Spleen (tissue), 11 donors: Measurements from ENCODE around the gene LRP1B. TPM values are rescaled to one million over a fixed set of nuclear protein-coding genes. Genes with fewer than 3 reads are reported as not detected.

Experiments
- DNase-seq: peaks from one replicate; pipeline ENCODE4 v3.0.0-alpha.2; 2020
- H3K27ac ChIP-seq, 8 donors: fragments of 200-600 bp; sonication (generic) in 7 of 8; 1 replicate in 4 of 8; 2 replicates in 4 of 8; pipeline versions ENCODE4 v1.5.0 to v1.8.0; 2016 to 2021; ENCODE audit warnings: inconsistent platforms in 4 of 8, mild to moderate bottlenecking in 4 of 8, moderate library complexity in 1 of 8
- H3K27me3 ChIP-seq, 7 donors: fragments of 200-600 bp; sonication (generic) in 6 of 7; replicated peaks in 1 of 7; 1 replicate in 4 of 7; 2 replicates in 3 of 7; pipeline versions ENCODE4 v1.5.0 to v1.8.0; 2016 to 2021; ENCODE audit warnings: inconsistent platforms in 3 of 7, mild to moderate bottlenecking in 1 of 7
- H3K36me3 ChIP-seq, 6 donors: fragments of 200-600 bp; sonication (generic) in 5 of 6; 1 replicate in 4 of 6; 2 replicates in 2 of 6; pipeline versions ENCODE4 v1.5.0 to v1.8.0; 2016 to 2021; ENCODE audit warnings: inconsistent platforms in 2 of 6
- H3K4me1 ChIP-seq, 6 donors: fragments of 200-600 bp; sonication (generic) in 5 of 6; 1 replicate in 3 of 6; 2 replicates in 3 of 6; pipeline versions ENCODE4 v1.5.0 to v1.8.0; 2016 to 2021; ENCODE audit warnings: inconsistent platforms in 3 of 6
- H3K4me3 ChIP-seq, 8 donors: fragments of 200-600 bp; sonication (generic) in 7 of 8; 1 replicate in 4 of 8; 2 replicates in 4 of 8; pipeline versions ENCODE4 v1.5.0 to v1.8.0; 2016 to 2021; ENCODE audit warnings: inconsistent platforms in 4 of 8, mild to moderate bottlenecking in 4 of 8, moderate library complexity in 2 of 8
- H3K9me3 ChIP-seq, 8 donors: fragments of 200-600 bp; sonication (generic) in 7 of 8; 1 replicate in 4 of 8; 2 replicates in 4 of 8; pipeline versions ENCODE4 v1.5.0 to v1.8.0; 2016 to 2021; ENCODE audit warnings: inconsistent platforms in 4 of 8
- POLR2A ChIP-seq, 3 donors: fragments of 450-650 bp; IDR thresholded peaks; one replicate each; pipeline ENCODE4 v1.5.1; 2017; ENCODE audit warnings: antibody characterized with exemption in 3 of 3, mild to moderate bottlenecking in 1 of 3
- POLR2AphosphoS5 ChIP-seq, 3 donors: sonication (generic); formaldehyde crosslinking; IDR thresholded peaks; one replicate each; pipeline ENCODE4 v1.5.1; 2017; ENCODE audit warnings: antibody characterized with exemption in 3 of 3
- WGBS, 5 donors: extraction: QIAGEN DNeasy Blood & Tissue Kit in 3 of 5; methylation state at CpG; one replicate each; pipeline versions ENCODE4 v1.1.5 to v1.1.7; 2013 to 2018; 5-methylcytosine and 5-hydroxymethylcytosine counted together
- intact Hi-C: fragments of 100-400 bp; cut with DNase I; formaldehyde crosslinking; loops from one replicate; pipeline ENCODE4 v1.15.0; 2023; ENCODE audit warnings: low total_unique reads
- polyA plus RNA-seq, 3 donors: library from polyadenylated mRNA; stranded (reverse); fragments of 200-250 nt; gene quantifications; one replicate each; pipeline ENCODE4 v1.2.1, GENCODE V29; 2013
- total RNA-seq, 7 donors: library from RNA; depleted of rRNA in 3 of 7; stranded (reverse); fragments of >200 nt in 3 of 7; fragmentation: NEBNext Ultra II Directional in 4 of 7; extraction: Animal tissue kit (Norgen Biotek cat#: 25700) in 4 of 7; gene quantifications; one replicate each; pipeline versions ENCODE4 v1.1.0 to v1.2.1, GENCODE V29; 2016 to 2021
- TF ChIP-seq, protein P1 (sequence below), 11 experiments: fragments of 200-600 bp in 7 of 11; fragments of 450-650 bp in 4 of 11; sonication (generic) in 4 of 11; IDR thresholded peaks in 8 of 11; conservative IDR thresholded peaks in 3 of 11; 1 replicate in 7 of 11; 2 replicates in 4 of 11; pipeline versions ENCODE4 v1.4.0 to v1.8.0; 2016 to 2021; ENCODE audit warnings: antibody characterized with exemption in 11 of 11, inconsistent platforms in 4 of 11, mild to moderate bottlenecking in 1 of 11
- donor health status: healthy with polysubstance abuse.
- donor health status: DM: no; HTN: no; CAD: no; lungs with moderate emphysema.
- donor health status: DM: no; HTN: no; CAD: no.
- donor health status: Bipolar disorder and iron deficiency.
- donor health status: healthy.
- donor health status: DM: no; HTN: no; CAD: no.
- donor health status: DM: yes; HTN: yes; CAD: no.

The LRP1B gene
- total and polyA plus RNA-seq, 10 donors = 0.02 to 0.85 (median 0.08) TPM; not detected in 2

DNA sequence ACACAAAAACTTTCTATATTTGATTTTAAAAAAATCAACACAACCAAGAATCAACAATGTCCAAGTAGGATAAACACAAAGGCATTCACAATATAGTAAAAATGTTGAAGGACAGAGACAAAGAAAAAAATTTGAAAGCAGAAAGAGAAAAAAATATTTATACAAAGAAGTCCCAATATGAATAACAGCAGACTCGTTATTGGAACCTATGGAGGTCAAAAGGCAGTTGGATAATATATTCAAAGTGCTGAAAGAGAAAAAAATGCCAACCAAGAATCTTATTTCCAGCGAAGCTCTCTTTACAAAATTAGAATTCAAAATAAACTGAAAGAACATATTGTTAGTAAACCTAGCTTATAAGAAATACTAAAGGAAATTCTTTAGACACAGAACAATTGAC is 859.5 kb downstream of the LRP1B start:
- 68 to 88% (median 76%) methylated on average over 2 of the region's 2 CpGs for WGBS, 5 donors
- Histone ChIP-seq H3K9me3 (peaks cover 3 to 43% (median 23%) of the 10 kb centered on the region in 8 donors), H3K36me3 (no peaks in the 10 kb centered on the region), H3K4me3 (no peak overlapping the region), H3K27me3 (no peaks in the 10 kb centered on the region), H3K4me1 (no peaks in the 10 kb centered on the region), H3K27ac (no peak overlapping the region)
- intact Hi-C loops = no loop called here
- no peak for DNase-seq
- TF ChIP-seq POLR2A (IDR thresholded peaks at IDR 0.05) (no peak), POLR2AphosphoS5 (IDR thresholded peaks at IDR 0.05) (no peak)
- TF ChIP-seq, protein P1, sequence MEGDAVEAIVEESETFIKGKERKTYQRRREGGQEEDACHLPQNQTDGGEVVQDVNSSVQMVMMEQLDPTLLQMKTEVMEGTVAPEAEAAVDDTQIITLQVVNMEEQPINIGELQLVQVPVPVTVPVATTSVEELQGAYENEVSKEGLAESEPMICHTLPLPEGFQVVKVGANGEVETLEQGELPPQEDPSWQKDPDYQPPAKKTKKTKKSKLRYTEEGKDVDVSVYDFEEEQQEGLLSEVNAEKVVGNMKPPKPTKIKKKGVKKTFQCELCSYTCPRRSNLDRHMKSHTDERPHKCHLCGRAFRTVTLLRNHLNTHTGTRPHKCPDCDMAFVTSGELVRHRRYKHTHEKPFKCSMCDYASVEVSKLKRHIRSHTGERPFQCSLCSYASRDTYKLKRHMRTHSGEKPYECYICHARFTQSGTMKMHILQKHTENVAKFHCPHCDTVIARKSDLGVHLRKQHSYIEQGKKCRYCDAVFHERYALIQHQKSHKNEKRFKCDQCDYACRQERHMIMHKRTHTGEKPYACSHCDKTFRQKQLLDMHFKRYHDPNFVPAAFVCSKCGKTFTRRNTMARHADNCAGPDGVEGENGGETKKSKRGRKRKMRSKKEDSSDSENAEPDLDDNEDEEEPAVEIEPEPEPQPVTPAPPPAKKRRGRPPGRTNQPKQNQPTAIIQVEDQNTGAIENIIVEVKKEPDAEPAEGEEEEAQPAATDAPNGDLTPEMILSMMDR (IDR thresholded peaks at IDR 0.05 in 8 of 11, conservative IDR thresholded peaks at IDR 0.05 in 3 of 11) = no peak

GRCh38 chr2:141264848-141265247 is 866.0 kb downstream of the LRP1B start:
- Histone ChIP-seq H3K4me3 (no peak overlapping the region), H3K27ac (no peak overlapping the region), H3K27me3 (no peaks in the 10 kb centered on the region), H3K36me3 (no peaks in the 10 kb centered on the region), H3K9me3 (peaks cover 0 to 15% (median 0%) of the 10 kb centered on the region in 8 donors), H3K4me1 (no peaks in the 10 kb centered on the region)
- no peak for DNase-seq
- 83 to 90% (median 85%) methylated on average over 6 to 10 of the region's 10 CpGs for WGBS, 5 donors
- intact Hi-C loops = no loop called here
- TF ChIP-seq POLR2A (IDR thresholded peaks at IDR 0.05) (no peak), POLR2AphosphoS5 (IDR thresholded peaks at IDR 0.05) (no peak)
- TF ChIP-seq, protein P1 (IDR thresholded peaks at IDR 0.05 in 8 of 11, conservative IDR thresholded peaks at IDR 0.05 in 3 of 11) = no peak

DNA sequence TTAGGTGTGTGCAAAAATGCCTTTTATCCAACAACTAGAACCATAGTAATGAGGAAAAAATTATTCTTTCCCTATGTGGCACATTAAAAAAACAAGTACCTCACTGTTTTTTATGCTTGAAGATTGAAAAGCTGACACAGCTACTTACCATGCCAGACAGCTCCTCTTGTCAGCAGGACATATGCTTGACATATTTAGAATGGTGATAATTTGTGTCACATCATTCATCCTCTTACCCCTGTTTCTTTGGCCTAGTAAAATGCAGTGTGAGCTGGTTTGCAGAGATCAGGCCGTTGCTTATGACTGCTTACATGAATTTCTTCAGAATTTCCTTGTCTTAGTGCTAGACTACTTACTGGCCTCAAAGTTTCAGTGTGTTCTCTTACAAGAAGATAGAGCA is 869.9 kb downstream of the LRP1B start:
- WGBS, 5 donors = 41 to 66% (median 52%) methylated on average over 1 of the region's 1 CpG
- no peaks in the 10 kb centered on the region for H3K4me1 ChIP-seq
- no peak for DNase-seq
- H3K27me3 ChIP-seq = no peaks in the 10 kb centered on the region
- no peak for TF ChIP-seq POLR2A (IDR thresholded peaks at IDR 0.05)
- TF ChIP-seq, protein P1 (IDR thresholded peaks at IDR 0.05 in 8 of 11, conservative IDR thresholded peaks at IDR 0.05 in 3 of 11) = no peak
- no peak for TF ChIP-seq POLR2AphosphoS5 (IDR thresholded peaks at IDR 0.05)
- intact Hi-C loops = no loop called here
- peaks cover 0 to 8% (median 0%) of the 10 kb centered on the region in 8 donors for H3K9me3 ChIP-seq
- no peak overlapping the region for H3K4me3 ChIP-seq
- no peaks in the 10 kb centered on the region for H3K36me3 ChIP-seq
- no peak overlapping the region for H3K27ac ChIP-seq

GRCh38 chr2:141259683-141260082 is 871.1 kb downstream of the LRP1B start:
- WGBS, 5 donors = 89 to 95% (median 90%) methylated on average over 3 of the region's 3 CpGs
- H3K36me3 ChIP-seq = no peaks in the 10 kb centered on the region
- TF ChIP-seq POLR2AphosphoS5 (IDR thresholded peaks at IDR 0.05) (no peak), POLR2A (IDR thresholded peaks at IDR 0.05) (no peak)
- TF ChIP-seq, protein P1 (IDR thresholded peaks at IDR 0.05 in 8 of 11, conservative IDR thresholded peaks at IDR 0.05 in 3 of 11) = no peak
- DNase-seq = no peak
- no peak overlapping the region for H3K27ac ChIP-seq
- H3K27me3 ChIP-seq = no peaks in the 10 kb centered on the region
- H3K9me3 ChIP-seq = peaks cover 0 to 5% (median 0%) of the 10 kb centered on the region in 8 donors
- H3K4me1 ChIP-seq = no peaks in the 10 kb centered on the region
- H3K4me3 ChIP-seq = no peak overlapping the region
- intact Hi-C loops = no loop called here
